ENCODE data around the gene TESK1.

Gene TESK1

GRCh38 chr9:35603986-35604577, 980 bp upstream of the TESK1 start:
- DNase-seq (ENCODE audit: low read depth): peak; percentile 100
- H3K4me3 ChIP-seq (replicated peaks; ENCODE audit: low read depth, low read length): peak overlapping the region; percentile 61
- TF ChIP-seq CTCF (IDR thresholded peaks at IDR 0.05; ENCODE audit: low read length, missing control alignments): peak; percentile 69

- TF ChIP-seq CTCF (IDR thresholded peaks at IDR 0.05; ENCODE audit: low read length, missing control alignments): no peak
- DNase-seq (ENCODE audit: low read depth): peak; percentile 8
- peak overlapping the region; percentile 61 for H3K4me3 ChIP-seq (replicated peaks; ENCODE audit: low read depth, low read length)
These were observed 482 bp downstream of the TESK1 start for GRCh38 chr9:35605351-35606137.

- TF ChIP-seq CTCF (IDR thresholded peaks at IDR 0.05; ENCODE audit: low read length, missing control alignments): no peak
- no peak for DNase-seq (ENCODE audit: low read depth)
- H3K4me3 ChIP-seq (replicated peaks; ENCODE audit: low read depth, low read length): peak overlapping the region; percentile 61
These were observed 1.1 kb downstream of the TESK1 start for GRCh38 chr9:35606138-35606504.

- no peak for DNase-seq (ENCODE audit: low read depth)
- H3K4me3 ChIP-seq (replicated peaks; ENCODE audit: low read depth, low read length): no peak overlapping the region
- TF ChIP-seq CTCF (IDR thresholded peaks at IDR 0.05; ENCODE audit: low read length, missing control alignments): no peak
These were observed 1.7 kb downstream of the TESK1 start for GRCh38 chr9:35606726-35607125.

- H3K4me3 ChIP-seq (replicated peaks; ENCODE audit: low read depth, low read length): no peak overlapping the region
- no peak for TF ChIP-seq CTCF (IDR thresholded peaks at IDR 0.05; ENCODE audit: low read length, missing control alignments)
- no peak for DNase-seq (ENCODE audit: low read depth)
These were observed 3.2 kb downstream of the TESK1 start for GRCh38 chr9:35608221-35608620.

GRCh38 chr9:35609001-35609819, 4.1 kb downstream of the TESK1 start:
- H3K4me3 ChIP-seq (replicated peaks; ENCODE audit: low read depth, low read length): no peak overlapping the region
- no peak for TF ChIP-seq CTCF (IDR thresholded peaks at IDR 0.05; ENCODE audit: low read length, missing control alignments)
- no peak for DNase-seq (ENCODE audit: low read depth)

Measured in fibroblast of pulmonary artery (primary cell).